HG03432 (cell line): ENCODE data around the gene TOB1.

Experiments
- ATAC-seq: cut with Tn5 transposase; IDR thresholded peaks from one replicate; pipeline ENCODE4 v1.9.1; 2021; ENCODE audit warnings: mild to moderate bottlenecking, moderate library complexity; ENCODE audit not compliant: unreplicated experiment

The TOB1 gene

GRCh38 chr17:50848711-50849110 is 17.4 kb downstream of the TOB1 start:
- ATAC-seq: no peak

GRCh38 chr17:50848039-50848438 is 18.1 kb downstream of the TOB1 start:
- ATAC-seq: no peak

DNA sequence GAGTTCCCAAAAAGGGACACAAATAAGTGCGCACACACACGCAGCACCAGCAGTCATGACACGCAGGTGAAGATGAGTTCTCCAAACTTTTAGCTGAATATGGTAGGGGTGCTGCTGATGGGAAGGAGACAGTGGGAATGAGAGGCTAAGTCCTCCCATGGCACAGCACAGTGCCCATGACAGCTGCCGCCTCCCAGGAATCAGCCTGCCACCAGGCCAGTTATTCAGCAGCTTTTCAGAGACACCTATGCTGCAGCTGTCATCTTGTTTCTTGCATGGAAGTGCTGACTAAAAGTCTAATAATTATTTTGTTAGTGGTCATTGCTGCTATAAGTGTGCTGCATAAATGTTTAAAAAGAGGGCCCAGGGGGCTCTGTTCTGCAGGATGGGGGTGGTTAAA is 18.6 kb downstream of the TOB1 start:
- no peak for ATAC-seq

DNA sequence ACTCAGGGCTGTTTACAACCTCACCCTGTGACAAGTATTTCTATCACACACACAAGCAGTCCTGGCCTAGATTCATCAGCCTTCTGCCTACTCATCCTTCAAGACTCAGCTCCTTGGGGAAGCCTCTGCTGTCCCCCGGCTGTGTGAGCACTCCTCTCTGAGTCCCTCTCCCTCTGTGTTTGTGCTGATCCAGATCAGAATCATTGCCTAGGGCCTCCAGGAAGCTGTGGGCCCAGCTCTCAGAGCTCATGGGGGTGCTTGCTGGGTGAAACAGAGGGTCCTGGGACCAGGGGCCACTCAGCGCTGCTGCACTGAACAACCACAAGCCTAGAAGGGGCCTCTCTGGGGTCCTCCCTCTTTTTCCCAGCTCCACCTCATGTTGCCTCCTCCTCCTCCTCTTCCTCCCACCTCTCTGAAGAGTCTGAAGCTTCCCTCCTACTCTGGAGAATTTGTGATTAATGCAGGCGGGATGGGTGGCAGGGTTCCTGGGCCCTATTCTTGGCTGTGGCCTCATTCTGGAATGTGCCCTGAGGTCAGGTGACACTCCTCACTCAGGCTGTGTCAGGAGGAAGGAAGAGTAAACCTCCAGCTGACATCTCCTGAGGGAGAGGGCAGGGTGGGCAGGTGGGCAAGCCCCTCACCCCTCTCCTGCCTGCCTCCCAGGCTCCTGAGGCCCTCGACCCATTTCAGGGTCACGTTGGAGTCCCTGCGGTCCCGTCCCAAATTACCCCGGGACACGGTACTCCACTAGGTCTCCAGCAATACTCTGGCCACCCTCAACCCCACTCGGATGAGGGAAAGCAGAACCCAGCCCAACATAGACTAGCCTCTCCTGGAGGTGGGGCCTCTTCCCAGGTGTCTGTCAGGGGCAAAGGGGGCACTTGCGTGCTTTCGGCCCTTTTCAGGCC is 20.7 kb downstream of the TOB1 start:
- ATAC-seq: no peak

GRCh38 chr17:50844117-50844700 is 21.9 kb downstream of the TOB1 start:
- ATAC-seq: no peak

GRCh38 chr17:50843150-50843905 is 22.8 kb downstream of the TOB1 start:
- no peak for ATAC-seq

- ATAC-seq: no peak
Observed at GRCh38 chr17:50842506-50843149, 23.5 kb downstream of the TOB1 start.

DNA sequence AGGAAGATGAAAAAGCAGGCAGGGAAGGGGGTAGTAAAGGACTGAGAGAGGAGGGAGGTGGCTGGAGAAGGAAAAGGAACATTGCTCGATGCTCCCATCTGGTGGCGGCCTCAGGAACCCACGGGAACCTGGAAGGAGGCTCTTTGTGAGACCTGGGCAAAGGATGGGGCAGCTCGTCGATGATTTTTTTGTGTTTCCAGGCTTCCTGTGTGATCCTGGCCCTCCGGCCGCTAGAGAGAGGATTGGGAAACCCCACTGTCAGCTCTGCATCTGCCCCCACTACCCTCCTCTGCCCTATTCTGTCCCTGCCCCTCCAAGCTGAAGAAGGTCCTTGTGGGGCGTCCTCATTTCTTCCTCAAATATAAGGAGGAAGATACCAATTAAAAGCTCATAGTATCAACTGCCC is 24.2 kb downstream of the TOB1 start:
- no peak for ATAC-seq

GRCh38 chr17:50841277-50841948 is 24.7 kb downstream of the TOB1 start:
- no peak for ATAC-seq

DNA sequence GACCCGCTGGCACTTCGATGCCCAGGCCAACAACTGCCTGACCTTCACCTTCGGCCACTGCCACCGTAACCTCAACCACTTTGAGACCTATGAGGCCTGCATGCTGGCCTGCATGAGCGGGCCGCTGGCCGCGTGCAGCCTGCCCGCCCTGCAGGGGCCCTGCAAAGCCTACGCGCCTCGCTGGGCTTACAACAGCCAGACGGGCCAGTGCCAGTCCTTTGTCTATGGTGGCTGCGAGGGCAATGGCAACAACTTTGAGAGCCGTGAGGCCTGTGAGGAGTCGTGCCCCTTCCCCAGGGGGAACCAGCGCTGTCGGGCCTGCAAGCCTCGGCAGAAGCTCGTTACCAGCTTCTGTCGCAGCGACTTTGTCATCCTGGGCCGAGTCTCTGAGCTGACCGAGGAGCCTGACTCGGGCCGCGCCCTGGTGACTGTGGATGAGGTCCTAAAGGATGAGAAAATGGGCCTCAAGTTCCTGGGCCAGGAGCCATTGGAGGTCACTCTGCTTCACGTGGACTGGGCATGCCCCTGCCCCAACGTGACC is 25.8 kb downstream of the TOB1 start:
- no peak for ATAC-seq

DNA sequence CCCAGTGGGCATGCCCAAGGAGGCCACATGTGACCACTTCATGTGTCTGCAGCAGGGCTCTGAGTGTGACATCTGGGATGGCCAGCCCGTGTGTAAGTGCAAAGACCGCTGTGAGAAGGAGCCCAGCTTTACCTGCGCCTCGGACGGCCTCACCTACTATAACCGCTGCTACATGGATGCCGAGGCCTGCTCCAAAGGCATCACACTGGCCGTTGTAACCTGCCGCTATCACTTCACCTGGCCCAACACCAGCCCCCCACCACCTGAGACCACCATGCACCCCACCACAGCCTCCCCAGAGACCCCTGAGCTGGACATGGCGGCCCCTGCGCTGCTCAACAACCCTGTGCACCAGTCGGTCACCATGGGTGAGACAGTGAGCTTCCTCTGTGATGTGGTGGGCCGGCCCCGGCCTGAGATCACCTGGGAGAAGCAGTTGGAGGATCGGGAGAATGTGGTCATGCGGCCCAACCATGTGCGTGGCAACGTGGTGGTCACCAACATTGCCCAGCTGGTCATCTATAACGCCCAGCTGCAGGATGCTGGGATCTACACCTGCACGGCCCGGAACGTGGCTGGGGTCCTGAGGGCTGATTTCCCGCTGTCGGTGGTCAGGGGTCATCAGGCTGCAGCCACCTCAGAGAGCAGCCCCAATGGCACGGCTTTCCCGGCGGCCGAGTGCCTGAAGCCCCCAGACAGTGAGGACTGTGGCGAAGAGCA is 26.4 kb downstream of the TOB1 start:
- no peak for ATAC-seq

DNA sequence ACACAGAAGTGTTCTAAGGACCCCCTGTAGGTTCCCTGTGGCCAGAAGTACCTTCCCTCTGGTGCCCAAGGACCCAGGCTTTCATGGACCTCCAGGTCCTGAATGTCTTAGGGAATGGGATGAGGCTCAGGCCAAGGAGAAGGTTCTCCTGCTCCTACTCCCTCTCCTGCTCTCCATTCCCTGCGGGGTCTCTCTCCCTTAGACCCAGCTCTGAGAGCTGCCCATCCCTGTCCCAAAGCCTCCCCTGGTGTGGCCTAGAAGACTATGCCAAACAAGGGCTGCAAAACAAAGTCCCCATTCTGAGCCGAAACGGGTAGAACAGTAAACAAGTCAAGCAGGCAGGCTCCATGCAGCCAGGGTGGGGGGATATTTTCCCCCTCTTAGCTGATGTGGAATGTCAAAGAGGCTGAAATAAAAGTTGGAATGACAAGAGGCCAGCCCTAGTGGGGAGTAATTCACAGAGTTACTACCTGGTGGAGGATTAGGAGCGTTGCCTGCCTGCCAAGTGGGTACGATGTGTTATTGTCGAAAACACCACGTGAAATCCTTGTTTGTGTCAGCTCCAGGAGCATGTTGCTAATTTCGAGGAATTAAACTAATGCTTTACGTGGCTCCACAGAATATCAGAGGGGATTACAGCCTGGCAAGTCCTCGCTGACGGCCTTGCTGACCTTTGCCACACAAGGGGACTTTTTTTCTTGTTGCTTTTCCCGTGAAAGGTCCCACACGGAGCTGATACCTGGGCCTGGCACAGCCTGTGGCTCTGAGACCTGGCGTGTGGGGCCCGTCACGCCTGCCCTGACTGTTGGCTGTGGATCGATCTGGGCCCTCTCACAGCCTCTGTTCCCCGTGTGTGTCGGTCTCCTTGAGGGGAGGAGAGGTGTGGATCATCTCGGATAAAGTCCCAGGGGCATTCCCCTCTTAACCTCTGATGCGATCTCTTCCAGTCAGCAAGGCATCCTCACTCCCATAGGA is 27.9 kb downstream of the TOB1 start:
- no peak for ATAC-seq

GRCh38 chr17:50837286-50837979 is 28.7 kb downstream of the TOB1 start:
- ATAC-seq: no peak

DNA sequence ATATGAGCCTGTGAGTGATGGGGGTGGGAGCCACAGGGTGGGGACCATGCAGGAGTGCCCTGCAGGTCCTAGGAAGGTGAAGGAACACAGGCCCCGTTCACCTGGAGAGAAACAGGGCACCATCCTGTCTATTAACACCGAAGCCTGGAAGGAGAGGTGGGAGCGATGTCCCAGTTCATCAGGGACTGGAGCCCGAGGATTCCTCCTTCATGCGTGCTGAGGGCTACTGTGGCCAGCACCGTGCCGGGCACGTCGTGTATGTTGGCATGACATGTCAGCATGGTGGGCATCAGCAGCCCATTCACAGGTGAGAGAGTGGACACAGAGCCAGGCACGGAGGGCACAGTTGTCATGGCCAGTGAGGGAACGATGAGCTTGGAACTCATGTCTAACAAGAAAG is 29.3 kb downstream of the TOB1 start:
- no peak for ATAC-seq

DNA sequence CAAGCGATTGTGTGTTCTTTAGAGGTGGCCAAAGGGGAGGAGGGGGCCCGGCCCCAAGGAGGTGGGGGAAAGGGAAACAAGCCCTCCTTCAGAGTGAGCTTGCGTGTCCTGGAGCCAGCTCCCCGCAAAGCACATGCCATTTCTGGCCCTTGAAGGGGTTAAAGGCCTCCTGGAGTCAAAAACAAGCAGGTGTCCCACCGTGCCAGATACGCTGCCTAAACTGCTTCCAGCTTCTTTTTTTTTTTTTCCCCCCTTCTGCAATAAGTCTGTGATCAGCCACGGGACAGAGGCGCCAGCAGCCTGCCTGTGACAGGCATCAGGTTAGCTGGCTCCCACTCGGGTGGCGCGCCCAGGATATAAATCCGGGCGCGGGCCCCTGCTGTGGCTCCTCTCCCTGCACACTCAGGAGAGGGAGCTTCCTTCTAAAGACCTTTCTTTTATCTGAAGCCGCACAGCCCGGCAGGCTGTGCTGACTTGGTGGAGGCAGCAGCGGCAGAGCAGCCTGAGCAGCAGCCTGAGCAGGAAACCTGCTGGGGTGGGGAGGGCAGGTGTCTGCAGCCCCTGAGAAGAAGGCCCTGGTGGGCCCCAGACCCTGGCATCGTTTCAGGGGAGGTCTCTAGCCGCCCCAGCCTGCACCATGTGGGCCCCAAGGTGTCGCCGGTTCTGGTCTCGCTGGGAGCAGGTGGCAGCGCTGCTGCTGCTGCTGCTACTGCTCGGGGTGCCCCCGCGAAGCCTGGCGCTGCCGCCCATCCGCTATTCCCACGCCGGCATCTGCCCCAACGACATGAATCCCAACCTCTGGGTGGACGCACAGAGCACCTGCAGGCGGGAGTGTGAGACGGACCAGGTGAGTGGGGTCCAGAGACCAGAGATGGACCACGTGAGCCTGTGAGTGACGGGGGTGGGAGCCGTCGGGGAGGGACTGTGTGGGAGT is 30.6 kb downstream of the TOB1 start, which contains the start of gene WFIKKN2:
TSS of gene WFIKKN2 (plus strand) at position 286 of the 934 bp plus-strand sequence. CDS start at position 638, 352 bp downstream.
- no peak for ATAC-seq

- no peak for ATAC-seq
Observed at GRCh38 chr17:50834429-50835300, 31.5 kb downstream of the TOB1 start.
